ENCODE data around the gene EPHB1.

- TF ChIP-seq AR (CRISPR knock-in tag; IDR thresholded peaks at IDR 0.05) (no peak), ZNF263 (CRISPR knock-in tag; IDR thresholded peaks at IDR 0.05; ENCODE audit: low read depth) (no peak), CTCF (IDR thresholded peaks at IDR 0.05) (no peak), ATF1 (CRISPR knock-in tag; IDR thresholded peaks at IDR 0.05) (no peak), NFYB (CRISPR knock-in tag; conservative IDR thresholded peaks at IDR 0.05; ENCODE audit: low read depth) (no peak)
Observed at GRCh38 chr3:134916276-134916961, 121.4 kb downstream of the EPHB1 start.
